ENCODE data around the gene EIF4A2.

GRCh38 chr3:186743666-186744065, 39.7 kb upstream of the EIF4A2 start:
- TF ChIP-seq CTCF (IDR thresholded peaks at IDR 0.05; ENCODE audit: low read depth, low read length, poor library complexity, severe bottlenecking) (no peak), EZH2phosphoT487 (IDR thresholded peaks at IDR 0.05; ENCODE audit: borderline replicate concordance, low read length) (no peak)
